Measurements from ENCODE around the gene XRCC1.
"Not testable (repeated sequence)": the region's sequence is repeated elsewhere in the genome, so short reads cannot be mapped to it uniquely, and the experiment has no call there.

XRCC1 gene

DNA sequence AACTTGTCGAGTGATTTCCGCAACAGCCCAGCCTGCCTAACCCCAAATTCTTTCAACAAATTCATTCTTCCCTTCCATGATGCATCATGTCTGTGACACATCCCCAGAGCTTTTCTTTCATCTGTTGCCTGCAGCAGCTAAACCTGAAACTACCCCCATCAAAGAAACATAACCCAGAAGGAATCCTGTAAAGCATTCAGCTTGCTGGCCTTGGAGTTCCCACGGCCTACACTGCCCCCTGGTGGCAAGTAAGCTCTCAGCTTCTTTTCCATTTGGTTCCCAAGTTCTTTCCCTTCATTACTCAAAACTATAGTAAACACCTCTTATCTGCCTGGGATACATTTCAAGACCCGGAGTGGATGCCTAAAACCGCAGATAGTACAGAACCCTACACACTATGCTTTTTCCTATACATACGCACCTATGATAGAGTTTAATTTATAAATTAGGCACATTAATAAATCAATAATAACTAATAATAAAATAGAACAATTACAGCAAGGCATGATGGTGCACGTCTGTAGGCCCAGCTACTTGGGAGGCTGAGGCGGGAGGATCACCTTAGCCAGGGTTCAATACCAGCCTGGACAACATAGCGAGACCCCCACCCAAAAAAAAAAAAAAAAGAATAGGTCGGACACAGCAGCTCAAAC lies 55.8 kb downstream of the XRCC1 start:
- TF ChIP-seq, protein P1, sequence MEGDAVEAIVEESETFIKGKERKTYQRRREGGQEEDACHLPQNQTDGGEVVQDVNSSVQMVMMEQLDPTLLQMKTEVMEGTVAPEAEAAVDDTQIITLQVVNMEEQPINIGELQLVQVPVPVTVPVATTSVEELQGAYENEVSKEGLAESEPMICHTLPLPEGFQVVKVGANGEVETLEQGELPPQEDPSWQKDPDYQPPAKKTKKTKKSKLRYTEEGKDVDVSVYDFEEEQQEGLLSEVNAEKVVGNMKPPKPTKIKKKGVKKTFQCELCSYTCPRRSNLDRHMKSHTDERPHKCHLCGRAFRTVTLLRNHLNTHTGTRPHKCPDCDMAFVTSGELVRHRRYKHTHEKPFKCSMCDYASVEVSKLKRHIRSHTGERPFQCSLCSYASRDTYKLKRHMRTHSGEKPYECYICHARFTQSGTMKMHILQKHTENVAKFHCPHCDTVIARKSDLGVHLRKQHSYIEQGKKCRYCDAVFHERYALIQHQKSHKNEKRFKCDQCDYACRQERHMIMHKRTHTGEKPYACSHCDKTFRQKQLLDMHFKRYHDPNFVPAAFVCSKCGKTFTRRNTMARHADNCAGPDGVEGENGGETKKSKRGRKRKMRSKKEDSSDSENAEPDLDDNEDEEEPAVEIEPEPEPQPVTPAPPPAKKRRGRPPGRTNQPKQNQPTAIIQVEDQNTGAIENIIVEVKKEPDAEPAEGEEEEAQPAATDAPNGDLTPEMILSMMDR (IDR thresholded peaks at IDR 0.05; ENCODE audit: low read depth, low read length, missing control alignments), result peak; percentile 92
- Histone ChIP-seq H3K27ac (peak overlapping the region; percentile 37), H3K27me3 (replicated peaks) (no peaks in the 10 kb centered on the region), H3K36me3 (replicated peaks) (no peaks in the 10 kb centered on the region), H3K4me3 (ENCODE audit: low read depth, low read length) (no peak overlapping the region)
- peak; percentile 83 for DNase-seq
- in situ Hi-C loops (cut with HindIII; ENCODE audit: low pct_ligation_motif_present, low sequenced_read_pairs), result no loop called here

DNA sequence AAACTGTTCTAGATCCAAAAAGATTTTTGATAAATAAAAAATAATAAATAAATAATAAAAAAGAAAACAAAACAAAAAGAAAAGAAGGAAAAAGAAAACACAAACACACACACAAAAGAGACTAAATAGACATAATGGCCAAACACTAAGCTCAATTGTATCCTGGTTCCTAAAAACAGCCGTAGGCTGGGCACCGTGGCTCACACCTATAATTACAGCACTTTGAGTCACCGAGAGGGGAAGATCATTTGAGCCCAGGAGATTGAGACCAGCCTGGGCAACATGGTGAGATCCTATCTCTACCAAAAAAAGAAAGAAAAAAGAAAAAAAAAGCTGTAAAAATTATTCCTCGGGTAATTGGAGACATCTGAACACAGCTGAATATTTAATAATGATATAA lies 57.3 kb downstream of the XRCC1 start:
- DNase-seq, result no peak
- in situ Hi-C loops (cut with HindIII; ENCODE audit: low pct_ligation_motif_present, low sequenced_read_pairs), result no loop called here
- H3K27ac ChIP-seq, result no peak overlapping the region
- no peaks in the 10 kb centered on the region for H3K27me3 ChIP-seq (replicated peaks)
- no peak overlapping the region for H3K4me3 ChIP-seq (ENCODE audit: low read depth, low read length)
- H3K36me3 ChIP-seq (replicated peaks), result no peaks in the 10 kb centered on the region
- TF ChIP-seq, protein P1 (IDR thresholded peaks at IDR 0.05; ENCODE audit: low read depth, low read length, missing control alignments), result no peak

DNA sequence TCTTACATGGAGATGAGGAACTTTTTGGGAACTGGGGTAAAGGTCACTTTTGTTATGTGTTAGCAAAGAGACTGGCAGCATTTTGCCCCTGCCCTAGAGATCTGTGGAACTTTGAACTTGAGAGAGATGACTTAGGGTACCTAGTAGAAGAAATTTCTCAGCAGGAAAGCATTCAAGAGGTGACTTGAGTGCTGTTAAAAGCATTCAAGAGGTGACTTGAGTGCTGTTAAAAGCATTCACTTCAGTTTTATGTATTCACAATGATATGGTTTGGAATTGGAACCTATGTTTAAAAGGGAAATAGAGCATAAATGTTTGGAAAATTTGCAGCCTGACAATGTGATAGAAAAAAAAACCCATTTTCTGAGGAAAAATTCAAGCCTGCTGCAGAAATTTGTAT lies 62.9 kb downstream of the XRCC1 start:
- DNase-seq; in situ Hi-C loops (cut with HindIII; ENCODE audit: low pct_ligation_motif_present, low sequenced_read_pairs); H3K27ac ChIP-seq; H3K27me3 ChIP-seq (replicated peaks); H3K4me3 ChIP-seq (ENCODE audit: low read depth, low read length): not testable (repeated sequence)
- H3K36me3 ChIP-seq (replicated peaks), result peaks cover 14% of the 10 kb centered on the region

DNA sequence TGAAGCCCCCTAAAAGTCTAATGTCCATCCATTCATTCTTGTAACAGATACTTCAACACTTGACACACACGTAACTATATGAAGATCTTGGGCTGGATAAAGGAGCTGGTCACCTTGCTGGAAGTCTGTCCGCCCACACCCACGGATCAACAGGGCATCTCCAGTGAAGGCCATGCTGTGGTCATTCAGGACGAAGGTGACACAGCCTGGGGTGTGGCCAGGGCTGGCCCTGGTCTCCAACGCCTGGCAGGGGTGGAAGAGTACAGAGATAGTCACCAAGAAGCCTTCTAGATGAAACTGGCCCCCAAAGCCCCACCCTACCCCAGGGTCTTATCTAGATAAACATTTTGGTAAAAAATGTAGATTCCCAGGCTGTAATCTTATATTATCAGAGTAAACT lies 64.0 kb downstream of the XRCC1 start:
- in situ Hi-C loops (cut with HindIII; ENCODE audit: low pct_ligation_motif_present, low sequenced_read_pairs), result no loop called here
- no peak overlapping the region for H3K27ac ChIP-seq

DNA sequence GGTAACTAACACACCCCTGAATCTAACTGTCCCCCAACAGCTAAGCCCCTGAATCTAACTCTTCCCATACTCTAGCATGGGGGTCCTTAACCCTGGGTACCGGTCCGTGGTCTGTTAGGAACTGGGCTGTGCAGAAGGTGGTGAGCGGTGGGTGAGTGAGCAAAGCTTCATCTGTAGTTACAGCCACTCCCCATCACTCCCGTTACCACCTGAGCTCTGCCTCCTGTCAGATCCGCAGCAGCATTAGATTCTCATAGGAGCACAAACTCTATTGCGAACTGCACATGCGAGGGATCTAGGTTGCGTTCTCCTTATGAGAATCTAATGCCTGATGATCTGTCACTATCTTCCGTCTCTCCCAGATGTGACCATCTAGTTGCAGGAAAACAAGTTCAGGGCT lies 64.6 kb downstream of the XRCC1 start:
- Histone ChIP-seq H3K36me3 (replicated peaks) (peaks cover 14% of the 10 kb centered on the region), H3K4me3 (ENCODE audit: low read depth, low read length) (no peak overlapping the region), H3K27me3 (replicated peaks) (no peaks in the 10 kb centered on the region), H3K27ac (no peak overlapping the region)
- in situ Hi-C loops (cut with HindIII; ENCODE audit: low pct_ligation_motif_present, low sequenced_read_pairs), result no loop called here
- no peak for DNase-seq
- TF ChIP-seq, protein P1 (IDR thresholded peaks at IDR 0.05; ENCODE audit: low read depth, low read length, missing control alignments), result no peak

More for the DNA sequence above, 64.0 kb downstream of the XRCC1 start:
- TF ChIP-seq, protein P1 (IDR thresholded peaks at IDR 0.05; ENCODE audit: low read depth, low read length, missing control alignments), result no peak
- H3K36me3 ChIP-seq (replicated peaks), result peaks cover 14% of the 10 kb centered on the region
- no peak for DNase-seq
- H3K27me3 ChIP-seq (replicated peaks), result no peaks in the 10 kb centered on the region
- no peak overlapping the region for H3K4me3 ChIP-seq (ENCODE audit: low read depth, low read length)

DNA sequence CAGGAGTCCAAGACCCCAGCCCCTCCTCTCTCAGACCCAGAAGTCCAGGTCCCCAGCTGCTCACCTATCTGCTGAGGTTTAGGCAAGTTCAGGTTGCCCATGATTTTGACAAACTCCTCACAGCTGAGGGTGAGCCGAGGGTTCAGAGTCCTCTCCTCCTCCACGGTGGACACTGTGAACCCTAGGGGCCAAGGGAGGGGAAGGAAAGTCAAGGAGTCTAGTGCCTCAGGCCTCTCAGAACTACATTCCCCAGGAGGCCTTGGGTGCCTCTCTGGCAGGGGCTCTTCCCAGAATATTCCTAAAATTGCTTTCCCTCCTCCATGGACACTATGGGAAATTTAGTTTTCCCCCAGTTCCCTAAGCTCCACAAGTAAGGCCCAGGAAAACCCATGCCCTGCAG lies 67.4 kb downstream of the XRCC1 start:
- TF ChIP-seq, protein P1 (IDR thresholded peaks at IDR 0.05; ENCODE audit: low read depth, low read length, missing control alignments), result no peak
- in situ Hi-C loops (cut with HindIII; ENCODE audit: low pct_ligation_motif_present, low sequenced_read_pairs), result no loop called here
- Histone ChIP-seq H3K27ac (no peak overlapping the region), H3K4me3 (ENCODE audit: low read depth, low read length) (no peak overlapping the region), H3K27me3 (replicated peaks) (no peaks in the 10 kb centered on the region), H3K36me3 (replicated peaks) (peaks cover 14% of the 10 kb centered on the region)
- no peak for DNase-seq
